Adrenal gland (tissue), 12 donors: ENCODE results near the gene CNKSR3. TPM values are rescaled to one million over a fixed set of nuclear protein-coding genes. Genes with fewer than 3 reads are reported as not detected.

ENCODE experiments used
- DNase-seq, 7 donors: peaks; one replicate each; pipeline ENCODE4 v3.0.0-alpha.2; 2019 to 2020
- H3K27ac ChIP-seq, 5 donors: fragments of 200-600 bp; sonication (generic) in 4 of 5; 1 replicate in 3 of 5; 2 replicates in 2 of 5; pipeline versions ENCODE4 v1.5.1 to v1.8.0; 2016 to 2020; ENCODE audit warnings: mild to moderate bottlenecking in 1 of 5
- H3K27me3 ChIP-seq: fragments of 200-600 bp; 2 replicates; pipeline ENCODE4 v1.8.0; 2021
- H3K36me3 ChIP-seq, 2 donors: fragments of 200-600 bp; replicated peaks in 1 of 2; 1 replicate in 1 of 2; 2 replicates in 1 of 2; pipeline versions ENCODE4 v1.5.1 to v1.8.0; 2018 to 2022
- H3K4me1 ChIP-seq, 2 donors: fragments of 200-600 bp; replicated peaks in 1 of 2; 1 replicate in 1 of 2; 2 replicates in 1 of 2; pipeline versions ENCODE4 v1.5.1 to v1.8.0; 2018 to 2021
- H3K4me3 ChIP-seq, 4 donors: fragments of 200-600 bp; sonication (generic) in 3 of 4; one replicate each; pipeline ENCODE4 v1.5.1; 2016 to 2018
- H3K9me3 ChIP-seq, 3 donors: fragments of 200-600 bp; sonication (generic) in 1 of 3; replicated peaks in 1 of 3; 1 replicate in 2 of 3; 2 replicates in 1 of 3; pipeline versions ENCODE4 v1.5.1 to v1.8.0; 2016 to 2021
- CTCF ChIP-seq, 6 experiments: fragments of 450-650 bp in 4 of 6; fragments of 200-600 bp in 2 of 6; sonication (generic) in 1 of 6; IDR thresholded peaks; 1 replicate in 5 of 6; 2 replicates in 1 of 6; pipeline versions ENCODE4 v1.5.1 to v1.8.0; 2016 to 2021; ENCODE audit warnings: antibody characterized with exemption in 6 of 6, mild to moderate bottlenecking in 2 of 6, moderate library complexity in 1 of 6
- POLR2A ChIP-seq, 2 donors: fragments of 450-650 bp; IDR thresholded peaks; one replicate each; pipeline ENCODE4 v1.6.1; 2017; ENCODE audit warnings: antibody characterized with exemption in 2 of 2, mild to moderate bottlenecking in 2 of 2, moderate library complexity in 1 of 2
- WGBS, 4 donors: extraction: QIAGEN DNeasy Blood & Tissue Kit in 2 of 4; methylation state at CpG; one replicate each; pipeline versions ENCODE4 v1.1.5 to v1.1.7; 2013 to 2017; 5-methylcytosine and 5-hydroxymethylcytosine counted together
- intact Hi-C, 2 donors: fragments of 100-400 bp; cut with DNase I; formaldehyde crosslinking; loops; one replicate each; pipeline versions ENCODE4 v1.14.1 to v1.15.0; 2022 to 2023
- polyA plus RNA-seq, 3 donors: library from polyadenylated mRNA; stranded (reverse); fragments of 200-250 nt in 2 of 3; fragments of 350-450 nt in 1 of 3; fragmentation: Illumina TruSeq in 1 of 3; extraction: RNeasy Lipid Tissue Mini Kit (QIAGEN cat#74804) in 1 of 3; gene quantifications; one replicate each; pipeline ENCODE4 v1.2.3, GENCODE V29; 2013 to 2014
- total RNA-seq, 9 donors: library from RNA; depleted of rRNA in 4 of 9; stranded (reverse); fragments of >200 nt in 4 of 9; fragments of 120-200 nt in 1 of 9; fragmentation: NEBNext Ultra II Directional in 1 of 9; extraction: Animal tissue kit (Norgen Biotek cat#: 25700) in 1 of 9; gene quantifications; one replicate each; pipeline versions ENCODE4 v1.1.0 to v1.2.4, GENCODE V29; 2013 to 2023
- donor health status: healthy with polysubstance abuse.
- donor health status: Bipolar disorder and iron deficiency.
- donor health status: DM: yes; HTN: yes; CAD: no.
- donor health status: DM: no; HTN: no; CAD: no.
- donor health status: DM: no; HTN: no; CAD: no.
- donor health status: DM: yes; HTN: yes; CAD: no.

CNKSR3 gene
- total and polyA plus RNA-seq, 12 donors = 1.1 to 10.7 (median 2.5) TPM

GRCh38 chr6:154408891-154409500 is 101.5 kb downstream of the CNKSR3 start:
- no peaks in the 10 kb centered on the region for H3K36me3 ChIP-seq
- no peak overlapping the region for H3K27ac ChIP-seq
- TF ChIP-seq CTCF (IDR thresholded peaks at IDR 0.05) (peak in 2 of 6 experiments; percentile 25 to 41), POLR2A (IDR thresholded peaks at IDR 0.05) (no peak)
- intact Hi-C loops = no loop called here
- DNase-seq = no peak
- peaks cover 14 to 25% of the 10 kb centered on the region in 2 donors for H3K4me1 ChIP-seq
- H3K4me3 ChIP-seq = no peak overlapping the region
- WGBS, 4 donors = 52 to 65% (median 59%) methylated on average over 4 of the region's 4 CpGs
- H3K27me3 ChIP-seq = no peaks in the 10 kb centered on the region
- no peaks in the 10 kb centered on the region for H3K9me3 ChIP-seq

- TF ChIP-seq CTCF (IDR thresholded peaks at IDR 0.05) (no peak), POLR2A (IDR thresholded peaks at IDR 0.05) (no peak)
- H3K4me3 ChIP-seq = no peak overlapping the region
- H3K27me3 ChIP-seq = no peaks in the 10 kb centered on the region
- H3K27ac ChIP-seq = no peak overlapping the region
- H3K4me1 ChIP-seq = peaks cover 14 to 25% of the 10 kb centered on the region in 2 donors
- H3K36me3 ChIP-seq = no peaks in the 10 kb centered on the region
- no peak for DNase-seq
- intact Hi-C loops = no loop called here
- 96 to 98% (median 98%) methylated on average over 4 to 5 of the region's 5 CpGs for WGBS, 4 donors
- H3K9me3 ChIP-seq = no peaks in the 10 kb centered on the region
Measured at GRCh38 chr6:154407440-154407839, 103.0 kb downstream of the CNKSR3 start.

- DNase-seq = no peak
- H3K27ac ChIP-seq = no peak overlapping the region
- 96 to 99% (median 98%) methylated on average over 10 of the region's 10 CpGs for WGBS, 4 donors
- H3K9me3 ChIP-seq = no peaks in the 10 kb centered on the region
- peaks cover 14 to 21% of the 10 kb centered on the region in 2 donors for H3K4me1 ChIP-seq
- no peaks in the 10 kb centered on the region for H3K36me3 ChIP-seq
- H3K27me3 ChIP-seq = no peaks in the 10 kb centered on the region
- intact Hi-C loops = no loop called here
- TF ChIP-seq CTCF (IDR thresholded peaks at IDR 0.05) = no peak
- no peak for TF ChIP-seq POLR2A (IDR thresholded peaks at IDR 0.05)
- no peak overlapping the region for H3K4me3 ChIP-seq
Measured at GRCh38 chr6:154406869-154407268, 103.6 kb downstream of the CNKSR3 start.

GRCh38 chr6:154406301-154406700 is 104.2 kb downstream of the CNKSR3 start:
- no peaks in the 10 kb centered on the region for H3K9me3 ChIP-seq

More at GRCh38 chr6:154406301-154406700, 104.2 kb downstream of the CNKSR3 start:
- H3K27ac ChIP-seq = no peak overlapping the region
- no peak overlapping the region for H3K4me3 ChIP-seq
- TF ChIP-seq POLR2A (IDR thresholded peaks at IDR 0.05) (no peak), CTCF (IDR thresholded peaks at IDR 0.05) (no peak)
- no peaks in the 10 kb centered on the region for H3K27me3 ChIP-seq
- peaks cover 12 to 15% of the 10 kb centered on the region in 2 donors for H3K4me1 ChIP-seq
- 92 to 97% (median 96%) methylated on average over 17 to 20 of the region's 20 CpGs for WGBS, 4 donors
- no peaks in the 10 kb centered on the region for H3K36me3 ChIP-seq
- intact Hi-C loops = no loop called here
- no peak for DNase-seq
